ENCODE data around the gene AQP12B.

Gene AQP12B

DNA sequence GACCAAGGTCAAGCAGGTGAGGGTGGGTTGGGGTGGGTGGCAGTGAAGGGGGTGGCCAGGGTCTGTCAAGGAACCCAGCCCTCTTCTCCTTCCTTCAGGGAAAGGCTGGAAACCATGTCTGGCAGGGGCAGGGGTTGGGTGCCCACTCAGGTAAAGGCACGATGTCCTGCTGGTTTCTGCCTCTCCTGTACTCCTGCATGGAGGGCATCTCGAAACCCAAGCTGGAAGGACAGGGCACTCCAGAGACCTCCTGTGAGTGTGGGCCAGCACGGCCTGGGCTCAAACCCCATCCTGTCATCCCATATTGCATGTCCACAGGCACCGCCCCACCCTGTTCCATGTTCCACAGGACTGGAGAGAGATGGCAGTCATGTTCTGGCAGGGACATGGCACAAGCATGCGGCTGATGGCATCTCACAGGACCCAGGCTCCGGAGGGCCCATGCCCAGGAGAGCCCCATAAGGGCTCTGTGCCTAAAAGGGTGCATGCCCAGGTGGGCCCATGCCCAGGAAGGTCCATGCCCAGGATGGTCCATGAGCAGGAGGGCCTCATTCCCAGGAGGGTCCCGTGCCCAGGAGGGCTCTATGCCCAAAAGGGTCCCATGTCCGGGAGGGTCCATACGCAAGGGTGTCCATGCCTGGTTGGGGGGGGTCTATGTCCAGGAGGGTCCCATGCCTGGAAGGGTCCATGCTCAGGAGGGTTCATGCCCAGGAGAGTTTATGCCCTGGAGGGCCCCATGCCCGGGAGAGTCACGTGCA lies 51.0 kb downstream of the AQP12B start:
- no peak for DNase-seq

DNA sequence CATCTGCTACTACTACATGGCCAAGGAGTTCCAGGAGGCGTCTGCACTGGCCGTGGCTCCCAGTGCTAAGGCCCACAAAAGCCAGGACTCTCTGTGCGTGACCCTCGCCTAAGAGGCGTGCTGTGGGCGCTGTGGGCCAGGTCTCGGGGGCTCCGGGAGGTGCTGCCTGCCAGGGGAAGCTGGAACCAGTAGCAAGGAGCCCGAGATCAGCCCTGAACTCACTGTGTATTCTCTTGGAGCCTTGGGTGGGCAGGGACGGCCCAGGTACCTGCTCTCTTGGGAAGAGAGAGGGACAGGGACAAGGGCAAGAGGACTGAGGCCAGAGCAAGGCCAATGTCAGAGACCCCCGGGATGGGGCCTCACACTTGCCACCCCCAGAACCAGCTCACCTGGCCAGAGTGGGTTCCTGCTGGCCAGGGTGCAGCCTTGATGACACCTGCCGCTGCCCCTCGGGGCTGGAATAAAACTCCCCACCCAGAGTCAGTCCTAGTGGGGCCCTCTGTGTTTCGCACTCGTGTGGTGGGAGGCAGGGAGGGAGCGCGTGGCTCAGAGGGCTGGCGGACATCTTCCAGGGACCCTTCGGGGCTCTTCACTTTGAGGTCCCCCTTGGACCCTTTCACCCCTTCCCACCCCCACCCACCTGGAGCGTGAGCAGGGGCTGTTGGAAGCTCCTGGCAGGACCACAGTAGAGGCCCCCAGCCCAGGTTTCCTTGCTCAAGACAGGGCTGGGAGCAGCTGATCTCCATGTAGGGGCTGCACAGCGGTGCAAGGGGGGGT lies 51.7 kb downstream of the AQP12B start:
- no peak for DNase-seq

GRCh38 chr2:240629968-240630770 lies 52.5 kb downstream of the AQP12B start:
- no peak for DNase-seq

- DNase-seq, result no peak
Measured at GRCh38 chr2:240629619-240629967, 53.1 kb downstream of the AQP12B start.

GRCh38 chr2:240628808-240629618 lies 53.7 kb downstream of the AQP12B start:
- DNase-seq, result no peak

GRCh38 chr2:240628507-240628807 lies 54.2 kb downstream of the AQP12B start:
- no peak for DNase-seq

DNA sequence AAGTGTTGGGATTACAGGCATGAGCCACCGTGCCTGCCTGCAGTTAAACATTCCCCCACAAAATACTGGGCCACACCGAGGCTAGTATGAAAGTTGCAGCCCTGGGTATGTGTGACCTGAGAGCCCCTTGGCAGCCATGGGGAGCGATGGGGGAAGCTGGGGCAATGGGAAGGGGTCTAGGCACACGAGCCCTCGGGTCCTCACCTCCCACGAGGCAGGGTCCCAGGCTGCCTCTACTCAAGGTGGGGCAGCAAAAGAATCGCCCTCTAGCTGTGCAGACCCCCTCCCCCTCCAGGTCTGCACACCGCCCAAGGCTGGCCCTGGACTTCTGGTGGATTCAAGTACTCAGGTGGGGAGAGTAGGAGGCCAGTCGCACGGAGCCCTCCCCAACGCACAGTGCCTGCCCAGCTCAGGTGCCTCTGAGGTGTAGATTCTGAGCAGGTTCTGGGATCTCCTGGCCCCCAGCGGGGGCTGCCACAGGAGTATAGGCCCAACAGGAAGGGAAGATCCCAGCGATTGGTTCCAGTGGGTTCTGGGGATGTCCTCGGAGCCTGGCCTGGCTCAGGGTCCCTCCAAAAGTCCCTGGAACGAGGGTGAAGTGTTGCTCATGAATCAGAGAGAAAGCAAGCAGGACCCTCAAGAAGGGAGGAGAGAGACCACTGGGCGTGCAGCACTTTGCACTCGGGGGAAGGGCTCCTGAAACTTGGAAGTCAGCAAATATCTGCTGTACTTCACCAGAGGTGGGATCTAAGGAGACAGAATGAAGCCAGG lies 54.8 kb downstream of the AQP12B start:
- no peak for DNase-seq

GRCh38 chr2:240626531-240627300 lies 56.0 kb downstream of the AQP12B start:
- DNase-seq, result no peak

Measured in right kidney (tissue), 1 donor.